Measurements from ENCODE around the gene SYT12. TPM values are rescaled to one million over a fixed set of nuclear protein-coding genes. Genes with fewer than 3 reads are reported as not detected.
A peak's percentile ranks its signal among the peaks of the same experiment; 100 is the strongest.
"Not testable (repeated sequence)": the region's sequence is repeated elsewhere in the genome, so short reads cannot be mapped to it uniquely, and the experiment has no call there.

Gene SYT12
- total RNA-seq, 2 experiments from 2014 or later, result not detected

- Mint-ChIP-seq H3K4me1 (ENCODE audit: low read depth) (peaks cover 7% of the 10 kb centered on the region), H3K27ac (no peak overlapping the region), H3K9me3 (no peaks in the 10 kb centered on the region), H3K27me3 (no peaks in the 10 kb centered on the region), H3K36me3 (no peaks in the 10 kb centered on the region), H3K4me3 (no peak overlapping the region)
- intact Hi-C loops (cut with micrococcal nuclease), result no loop called here
- ChIA-PET CTCF (no interaction called here), POLR2A (no interaction called here)
- DNase-seq, result no peak
Observed at GRCh38 chr11:67002921-67003411, 20.0 kb upstream of the SYT12 start.

DNA sequence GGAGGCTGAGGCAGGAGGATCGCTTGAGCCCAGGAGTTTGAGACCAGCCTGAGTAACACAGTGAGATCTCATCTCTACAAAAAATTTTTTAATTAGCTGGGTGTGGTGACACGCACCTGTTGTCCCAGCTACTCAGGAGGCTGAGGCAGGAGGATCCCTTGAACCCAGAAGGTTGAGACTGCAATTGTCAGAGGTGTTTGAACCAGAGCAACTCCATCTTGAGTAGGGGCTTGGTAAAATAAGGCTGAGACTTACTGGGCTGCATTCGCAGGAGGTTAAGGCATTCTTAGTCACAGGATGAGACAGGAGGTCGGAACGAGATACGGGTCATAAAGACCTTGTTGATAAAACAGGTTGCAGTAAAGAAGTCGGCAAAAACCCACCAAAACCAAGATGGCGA is 17.7 kb upstream of the SYT12 start:
- intact Hi-C loops (cut with micrococcal nuclease); POLR2A ChIA-PET; DNase-seq; H3K9me3 Mint-ChIP-seq; H3K4me1 Mint-ChIP-seq (ENCODE audit: low read depth); H3K27ac Mint-ChIP-seq; H3K4me3 Mint-ChIP-seq; H3K27me3 Mint-ChIP-seq; H3K36me3 Mint-ChIP-seq: not testable (repeated sequence)
- CTCF ChIA-PET, result interaction anchor here (0.7 kb wide), 1 partner anchor 11 kb away, joined by 4 read pairs; no protein-coding TSS in a partner anchor

- Mint-ChIP-seq H3K27ac (no peak overlapping the region), H3K27me3 (no peaks in the 10 kb centered on the region), H3K4me1 (ENCODE audit: low read depth) (peaks cover 7% of the 10 kb centered on the region), H3K9me3 (no peaks in the 10 kb centered on the region), H3K4me3 (no peak overlapping the region), H3K36me3 (no peaks in the 10 kb centered on the region)
- ChIA-PET POLR2A (no interaction called here), CTCF (interaction anchor here (0.7 to 1.1 kb wide), 2 partner anchors 10 to 20 kb away, joined by 3 to 4 read pairs; no protein-coding TSS in a partner anchor)
- intact Hi-C loops (cut with micrococcal nuclease), result no loop called here
- peak; percentile 54 for DNase-seq
Observed at GRCh38 chr11:67006029-67006884, 16.7 kb upstream of the SYT12 start.

DNA sequence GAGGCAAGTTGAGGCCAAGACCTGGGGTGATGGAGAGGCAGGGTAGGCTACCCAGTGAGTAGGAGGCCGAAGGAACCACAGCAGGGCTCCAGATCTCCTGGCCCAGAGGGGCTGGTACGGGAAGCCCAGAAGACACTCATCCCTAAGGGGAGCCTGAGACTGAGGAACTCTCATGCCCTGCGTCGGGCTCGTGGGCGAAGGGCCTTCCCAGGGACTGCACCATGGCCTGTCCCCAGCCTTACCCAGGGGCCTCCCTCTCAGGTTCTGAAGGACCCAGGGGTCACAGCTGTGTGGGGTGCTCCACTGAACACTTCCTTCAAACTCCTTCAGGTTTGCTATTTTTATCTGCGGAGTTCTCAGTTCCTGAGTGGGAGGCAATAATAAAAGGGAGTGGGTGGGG is 15.8 kb upstream of the SYT12 start:
- POLR2A ChIA-PET, result no interaction called here
- Mint-ChIP-seq H3K36me3 (no peaks in the 10 kb centered on the region), H3K27me3 (no peaks in the 10 kb centered on the region)

GRCh38 chr11:67010296-67010905 is 12.5 kb upstream of the SYT12 start:
- Mint-ChIP-seq H3K9me3 (no peaks in the 10 kb centered on the region), H3K27ac (no peak overlapping the region), H3K4me3 (no peak overlapping the region), H3K36me3 (no peaks in the 10 kb centered on the region), H3K4me1 (ENCODE audit: low read depth) (peaks cover 7% of the 10 kb centered on the region), H3K27me3 (peaks cover 3% of the 10 kb centered on the region)
- POLR2A ChIA-PET, result no interaction called here
- intact Hi-C loops (cut with micrococcal nuclease), result no loop called here
- DNase-seq, result no peak
- CTCF ChIA-PET, result no interaction called here

More for the DNA sequence above, 15.8 kb upstream of the SYT12 start:
- no peak overlapping the region for H3K27ac Mint-ChIP-seq
- no peaks in the 10 kb centered on the region for H3K9me3 Mint-ChIP-seq
- intact Hi-C loops (cut with micrococcal nuclease), result no loop called here
- H3K4me1 Mint-ChIP-seq (ENCODE audit: low read depth), result peaks cover 7% of the 10 kb centered on the region
- DNase-seq, result no peak
- CTCF ChIA-PET, result interaction anchor here (1.1 kb wide), 1 partner anchor 19 kb away, joined by 3 read pairs; no protein-coding TSS in a partner anchor
- H3K4me3 Mint-ChIP-seq, result no peak overlapping the region

DNA sequence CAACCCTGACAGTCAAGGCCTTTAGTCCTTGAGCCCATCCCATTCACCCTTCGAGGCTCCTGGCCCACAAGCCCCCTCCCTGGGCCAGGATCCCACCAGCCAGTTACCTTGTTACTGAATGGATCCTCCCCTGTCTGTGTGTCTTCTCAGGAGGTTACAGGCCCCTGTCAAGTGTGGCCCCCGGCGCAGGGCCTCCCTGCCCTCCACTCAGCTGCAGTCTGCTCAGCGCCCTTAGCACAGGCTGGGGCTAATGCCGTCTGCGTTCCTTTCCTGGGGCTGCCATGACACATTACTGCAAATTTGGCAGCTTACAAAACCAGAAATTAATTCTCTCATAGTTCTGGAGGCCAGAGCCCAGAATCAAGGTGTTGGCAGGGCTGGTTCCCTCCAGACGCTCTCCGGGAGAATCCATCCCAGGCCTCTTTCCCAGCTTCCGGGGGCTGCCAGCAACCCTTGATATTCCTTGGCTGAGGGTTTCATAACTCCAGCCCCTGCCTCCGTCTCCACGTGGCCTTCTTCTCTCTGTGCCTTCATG is 9.4 kb upstream of the SYT12 start:
- Mint-ChIP-seq H3K4me3 (no peak overlapping the region), H3K4me1 (ENCODE audit: low read depth) (no peaks in the 10 kb centered on the region), H3K27me3 (peaks cover 3% of the 10 kb centered on the region), H3K9me3 (no peaks in the 10 kb centered on the region), H3K27ac (no peak overlapping the region), H3K36me3 (no peaks in the 10 kb centered on the region)
- intact Hi-C loops (cut with micrococcal nuclease), result no loop called here
- no peak for DNase-seq
- CTCF ChIA-PET, result no interaction called here
- POLR2A ChIA-PET, result no interaction called here

- Mint-ChIP-seq H3K27me3 (peaks cover 5% of the 10 kb centered on the region), H3K4me3 (no peak overlapping the region), H3K9me3 (peaks cover 4% of the 10 kb centered on the region), H3K27ac (no peak overlapping the region), H3K36me3 (no peaks in the 10 kb centered on the region), H3K4me1 (ENCODE audit: low read depth) (no peaks in the 10 kb centered on the region)
- ChIA-PET CTCF (no interaction called here), POLR2A (interaction anchor here (0.9 kb wide), 1 partner anchor 158 kb away, joined by 3 read pairs; no protein-coding TSS in a partner anchor)
- no peak for DNase-seq
- intact Hi-C loops (cut with micrococcal nuclease), result no loop called here
Observed at GRCh38 chr11:67014343-67014742, 8.6 kb upstream of the SYT12 start.

- no peak for DNase-seq
- Mint-ChIP-seq H3K27ac (no peak overlapping the region), H3K36me3 (no peaks in the 10 kb centered on the region), H3K9me3 (peaks cover 4% of the 10 kb centered on the region), H3K27me3 (peaks cover 5% of the 10 kb centered on the region), H3K4me3 (no peak overlapping the region), H3K4me1 (ENCODE audit: low read depth) (no peaks in the 10 kb centered on the region)
- CTCF ChIA-PET, result no interaction called here
- intact Hi-C loops (cut with micrococcal nuclease), result no loop called here
- POLR2A ChIA-PET, result interaction anchor here (0.9 kb wide), 1 partner anchor 159 kb away, joined by 3 read pairs; no protein-coding TSS in a partner anchor
Observed at GRCh38 chr11:67015048-67015447, 7.9 kb upstream of the SYT12 start.

GRCh38 chr11:67016550-67016949 is 6.4 kb upstream of the SYT12 start:
- Mint-ChIP-seq H3K9me3 (peaks cover 4% of the 10 kb centered on the region), H3K36me3 (no peaks in the 10 kb centered on the region), H3K27ac (no peak overlapping the region), H3K4me1 (ENCODE audit: low read depth) (peaks cover 3% of the 10 kb centered on the region), H3K27me3 (peaks cover 10% of the 10 kb centered on the region), H3K4me3 (no peak overlapping the region)
- ChIA-PET CTCF (interaction anchor here (0.6 to 1.0 kb wide), 3 partner anchors 8 to 39 kb away, joined by 3 to 4 read pairs (median 3); no protein-coding TSS in a partner anchor), POLR2A (no interaction called here)
- intact Hi-C loops (cut with micrococcal nuclease), result no loop called here
- DNase-seq, result no peak

DNA sequence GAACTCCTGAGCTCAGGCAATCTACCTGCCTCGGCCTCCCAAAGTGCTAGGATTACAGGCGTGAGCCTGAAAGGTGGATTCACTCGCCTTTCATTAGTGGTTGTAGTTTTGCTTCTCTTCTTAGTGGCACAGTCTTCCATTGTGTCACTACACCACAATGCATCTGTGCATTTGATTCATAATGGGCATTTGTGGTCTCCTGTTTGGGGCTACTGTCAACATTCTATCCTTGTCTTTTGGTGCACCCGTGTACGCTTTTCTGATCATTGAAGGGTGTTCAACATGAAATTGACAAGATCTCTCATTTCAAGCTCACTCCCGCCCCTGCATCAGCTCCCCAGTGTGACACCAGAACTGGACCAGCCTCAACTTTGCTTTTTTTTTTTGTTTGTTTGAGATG is 2.0 kb upstream of the SYT12 start:
- intact Hi-C loops (cut with micrococcal nuclease), result no loop called here
- Mint-ChIP-seq H3K4me1 (ENCODE audit: low read depth) (peaks cover 33% of the 10 kb centered on the region), H3K9me3 (peaks cover 4% of the 10 kb centered on the region), H3K36me3 (no peaks in the 10 kb centered on the region), H3K27ac (no peak overlapping the region), H3K4me3 (no peak overlapping the region), H3K27me3 (peaks cover 34% of the 10 kb centered on the region)
- DNase-seq, result no peak
- CTCF ChIA-PET, result interaction anchor here (0.8 to 2.5 kb wide), 3 partner anchors 63 to 636 kb away, joined by 3 to 7 read pairs (median 4); partner anchors contain the start of gene PC
- POLR2A ChIA-PET, result no interaction called here

DNA sequence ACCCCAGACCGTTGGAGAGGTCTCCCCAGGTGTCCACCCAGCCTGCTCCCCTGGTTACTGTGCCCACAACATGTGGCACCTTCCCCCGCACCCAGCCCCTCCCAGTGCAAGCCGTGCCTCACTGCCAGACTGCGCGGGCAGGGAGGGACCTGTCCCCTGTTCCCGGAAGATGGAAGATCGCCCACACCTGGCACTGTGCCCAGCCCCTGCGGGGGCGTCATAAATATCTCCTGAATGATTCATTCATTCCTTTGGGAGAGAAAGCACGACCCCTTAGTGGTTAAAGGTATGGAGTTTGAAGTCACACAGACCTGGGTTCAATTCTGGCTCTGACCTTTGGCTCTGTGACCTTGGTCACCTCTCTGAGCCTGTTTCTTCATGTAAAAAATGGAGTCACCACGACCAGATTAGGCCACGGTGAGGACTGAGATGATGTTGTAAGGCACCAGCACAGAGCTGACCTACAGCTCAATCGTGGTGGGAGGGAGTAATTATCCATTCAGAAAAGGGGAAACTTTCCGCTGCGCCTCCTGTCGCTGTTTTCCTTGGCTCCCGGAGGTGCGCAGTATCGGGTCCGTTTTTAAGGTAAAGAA is 497 bp upstream of the SYT12 start:
- no peak for DNase-seq
- Mint-ChIP-seq H3K4me1 (ENCODE audit: low read depth) (peaks cover 33% of the 10 kb centered on the region), H3K9me3 (peaks cover 4% of the 10 kb centered on the region), H3K27me3 (peaks cover 34% of the 10 kb centered on the region), H3K27ac (no peak overlapping the region), H3K36me3 (no peaks in the 10 kb centered on the region), H3K4me3 (peak overlapping the region; percentile 8)
- ChIA-PET POLR2A (no interaction called here), CTCF (interaction anchor here (0.6 to 2.5 kb wide), 3 partner anchors 11 to 227 kb away, joined by 3 to 7 read pairs (median 3); no protein-coding TSS in a partner anchor)
- intact Hi-C loops (cut with micrococcal nuclease), result no loop called here

- peaks cover under 1% of the 10 kb centered on the region for H3K9me3 Mint-ChIP-seq
- no peak overlapping the region for H3K4me3 Mint-ChIP-seq
- CTCF ChIA-PET, result interaction anchor here (1.4 kb wide), 1 partner anchor 9 kb away, joined by 3 read pairs; no protein-coding TSS in a partner anchor
- peaks cover 35% of the 10 kb centered on the region for H3K27me3 Mint-ChIP-seq
- no peaks in the 10 kb centered on the region for H3K36me3 Mint-ChIP-seq
- POLR2A ChIA-PET, result no interaction called here
- H3K4me1 Mint-ChIP-seq (ENCODE audit: low read depth), result peaks cover 33% of the 10 kb centered on the region
- DNase-seq, result no peak
- intact Hi-C loops (cut with micrococcal nuclease), result no loop called here
- H3K27ac Mint-ChIP-seq, result no peak overlapping the region
Observed at GRCh38 chr11:67023957-67024353, 1.0 kb downstream of the SYT12 start.
